K562 (cell line): ENCODE measurements around the gene GLDN. TPM values are rescaled to one million over a fixed set of nuclear protein-coding genes. Genes with fewer than 3 reads are reported as not detected.
A peak's percentile ranks its signal among the peaks of the same experiment; 100 is the strongest.

Source experiments
- ATAC-seq: fragments of 200-7000 bp; cut with Tn5 transposase; 3 replicates; pipeline ENCODE4 v1.9.1; 2020; ENCODE audit warnings: moderate library complexity
- BruUV-seq: library from RNA; stranded (reverse); fragments of 400-500 nt; replicated peaks from 2 replicates; lab custom pipeline; 2021; lab: Mats Ljungman, UMichigan
- CTCF ChIA-PET: fragments of 300-600 bp; formaldehyde crosslinking; extraction: SDS; loops from one replicate; lab custom pipeline; 2021; ENCODE audit warnings: low intra/inter-chr PET ratio; lab: Yijun Ruan, JAX
- POLR2A ChIA-PET: fragments of 300-600, 350-650 bp; sonication (Branson Sonifier 250); formaldehyde crosslinking; extraction: SDS; loops from one replicate; lab custom pipeline; 2021; ENCODE audit warnings: antibody characterized with exemption, inconsistent platforms; lab: Yijun Ruan, JAX
- DNase-seq, 4 experiments: peaks; one replicate each; pipeline versions ENCODE4 v3.0.0 to v3.0.0-alpha.2; 2011 to 2018; ENCODE audit warnings: low spot score in 3 of 4, mixed read lengths in 3 of 4; ENCODE audit errors: extremely low read depth in 1 of 4
- FAIRE-seq: peaks from 2 replicates; lab custom pipeline; 2011; peaks lifted over from hg19 to GRCh38; lab: Jason Lieb, UNC
- H2AFZ ChIP-seq: 2 replicates; pipeline ENCODE4 v1.6.0; 2011; ENCODE audit warnings: low read depth, low read length, control low read depth, inconsistent platforms
- H3K27ac ChIP-seq: fragments of 200-600 bp; 3 replicates; pipeline ENCODE4 v1.8.0; 2011; ENCODE audit warnings: low read depth, mild to moderate bottlenecking, control low read depth, inconsistent platforms, low read length, moderate library complexity, mixed read lengths; ENCODE audit errors: extremely low read depth
- H3K27me3 ChIP-seq, 2 experiments: fragments of 300-600 bp in 1 of 2; 2 replicates in 1 of 2; 3 replicates in 1 of 2; pipeline versions ENCODE4 v1.6.0 to v1.8.0; 2011; ENCODE audit warnings: inconsistent platforms in 2 of 2, low read length in 2 of 2, mild to moderate bottlenecking in 1 of 2, mixed read lengths in 1 of 2, moderate library complexity in 1 of 2; ENCODE audit not compliant: control insufficient read depth in 2 of 2, insufficient read depth in 2 of 2
- H3K36me3 ChIP-seq: fragments of 300-600 bp; 3 replicates; pipeline ENCODE4 v1.8.0; 2011; ENCODE audit warnings: mild to moderate bottlenecking, low read length, inconsistent platforms; ENCODE audit not compliant: control insufficient read depth, insufficient read depth
- H3K4me1 ChIP-seq, 2 experiments: fragments of 200-600 bp in 1 of 2; replicated peaks in 1 of 2; 2 replicates in 1 of 2; 3 replicates in 1 of 2; pipeline versions ENCODE4 v1.5.1 to v1.8.0; 2011; ENCODE audit warnings: inconsistent platforms in 2 of 2, low read length in 2 of 2, mild to moderate bottlenecking in 1 of 2, mixed read lengths in 1 of 2, moderate library complexity in 1 of 2; ENCODE audit not compliant: control insufficient read depth in 2 of 2, insufficient read depth in 2 of 2
- H3K4me2 ChIP-seq: 2 replicates; pipeline ENCODE4 v1.6.1; 2011; ENCODE audit warnings: low read length, control low read depth, inconsistent platforms, mixed read lengths; ENCODE audit not compliant: insufficient read depth
- H3K4me3 ChIP-seq: fragments of 200-600 bp; sonication (generic), shearing (Covaris generic); 2 replicates; pipeline ENCODE4 v1.5.1; 2016; ENCODE audit warnings: control low read depth, inconsistent platforms
- H3K79me2 ChIP-seq: fragments of 200-600 bp; 3 replicates; pipeline ENCODE4 v1.8.0; 2011; ENCODE audit warnings: low read length, inconsistent platforms; ENCODE audit not compliant: control insufficient read depth, insufficient read depth
- H3K9ac ChIP-seq, 2 experiments: 2 replicates each; pipeline versions ENCODE4 v1.6.0 to v1.6.1; 2011; ENCODE audit warnings: low read depth in 2 of 2, low read length in 2 of 2, control low read depth in 1 of 2, inconsistent platforms in 1 of 2, mild to moderate bottlenecking in 1 of 2, mixed read lengths in 1 of 2; ENCODE audit not compliant: insufficient read depth in 1 of 2
- H3K9me1 ChIP-seq: one replicate; pipeline ENCODE4 v1.6.0; 2011; ENCODE audit warnings: inconsistent platforms, mild to moderate bottlenecking, low read length, moderate library complexity; ENCODE audit not compliant: control insufficient read depth, insufficient read depth
- H3K9me3 ChIP-seq: replicated peaks from 2 replicates; pipeline ENCODE4 v1.5.1; 2011; ENCODE audit warnings: low read depth, low read length, inconsistent platforms; ENCODE audit not compliant: control insufficient read depth, insufficient read depth
- H4K20me1 ChIP-seq: replicated peaks from 2 replicates; pipeline ENCODE4 v1.6.1; 2011; ENCODE audit warnings: low read length, inconsistent platforms, mixed read lengths; ENCODE audit not compliant: control insufficient read depth, insufficient read depth
- BRD9 ChIP-seq: fragments of 450-650 bp; IDR thresholded peaks from 2 replicates; pipeline ENCODE4 v1.6.1; 2018; ENCODE audit warnings: low read depth; ENCODE audit not compliant: partially characterized antibody
- SMAD1 ChIP-seq: fragments of 150-350 bp; IDR thresholded peaks from 2 replicates; pipeline ENCODE4 v1.6.1; 2014; ENCODE audit warnings: low read length, low read depth; ENCODE audit not compliant: partially characterized antibody
- ZNF232 ChIP-seq: sonication (generic); formaldehyde crosslinking; IDR thresholded peaks from 2 replicates; pipeline ENCODE4 v1.8.0; 2022; ENCODE audit warnings: mild to moderate bottlenecking, missing genetic modification reagents
- WGBS: fragments of 100-300 bp; shearing (Covaris generic); methylation state at CpG from one replicate; pipeline ENCODE4 v1.1.6; 2016; ENCODE audit warnings: low coverage, mixed read lengths; ENCODE audit not compliant: insufficient coverage; ENCODE audit errors: missing lambda C conversion rate; 5-methylcytosine and 5-hydroxymethylcytosine counted together
- in situ Hi-C: fragments of 300-500 bp; cut with MboI; formaldehyde crosslinking; loops from 4 replicates; pipeline ENCODE4 v1.15.0; 2018; ENCODE audit warnings: inconsistent platforms, mixed read lengths
- intact Hi-C: fragments of 100-400 bp; cut with micrococcal nuclease; formaldehyde crosslinking; loops from 2 replicates; pipeline ENCODE4 v1.14.2; 2022
- polyA plus RNA-seq, 8 experiments: library from polyadenylated mRNA; depleted of rRNA in 4 of 8; stranded (reverse) in 5 of 8; unstranded in 3 of 8; fragments of >200 nt; fragmentation: Nextera tagmentation in 2 of 8; fragmentation: Illumina TruSeq in 1 of 8; extraction: Ambion mirVana in 2 of 8; extraction: Trizol in 1 of 8; gene quantifications; 2 replicates each; pipeline versions ENCODE4 v1.2.1 to v1.2.3, GENCODE V29; 2011 to 2014; ENCODE audit warnings: inconsistent platforms in 1 of 8, missing spikeins in 1 of 8
- total RNA-seq, 7 experiments: library from RNA; depleted of rRNA in 6 of 7; stranded (reverse); fragments of >200 nt in 6 of 7; fragmentation: Illumina TruSeq in 2 of 7; extraction: Trizol in 2 of 7; gene quantifications; 2 replicates each; pipeline versions ENCODE4 v1.2.1 to v1.2.3, GENCODE V29; 2011 to 2021; ENCODE audit warnings: low replicate concordance in 1 of 7

Gene GLDN
- total and polyA plus RNA-seq, 9 of the 15 experiments (the other 6 are each of a cell fraction or from before 2014, with no cell fraction given): 0.05 to 0.33 (median 0.18) TPM

DNA sequence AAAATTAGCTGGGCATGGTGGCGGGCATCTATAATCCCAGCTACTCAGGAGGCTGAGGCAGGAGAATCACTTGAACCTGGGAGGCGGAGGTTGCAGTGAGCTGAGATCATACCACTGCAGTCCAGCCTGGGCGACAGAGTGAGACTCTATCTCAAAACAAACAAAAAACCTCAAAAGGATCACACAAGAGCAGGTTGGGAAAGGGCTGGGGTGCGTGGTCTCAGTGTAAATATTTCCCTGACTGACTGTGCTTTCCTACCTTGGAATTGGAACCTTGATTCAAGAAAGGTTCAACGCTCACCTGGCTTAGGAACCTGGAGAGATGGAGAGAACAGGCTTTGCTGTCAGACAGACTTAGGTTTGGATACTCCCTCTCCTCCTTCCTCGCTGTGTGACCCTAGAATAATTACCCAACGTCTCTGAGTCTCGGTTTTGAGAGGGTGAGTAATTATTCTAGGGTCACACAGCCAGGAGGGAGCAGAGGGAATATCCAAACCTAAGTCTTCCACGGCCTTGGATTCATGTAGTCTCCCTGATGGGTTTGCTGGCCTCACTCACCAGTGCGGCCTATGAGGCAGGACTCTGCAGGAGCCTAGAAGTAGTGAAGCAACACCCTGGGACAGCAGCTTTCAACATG is 27.7 kb upstream of the GLDN start:
- no peaks in the 10 kb centered on the region for H3K9me3 ChIP-seq
- TF ChIP-seq SMAD1 (no peak), ZNF232 (CRISPR knock-in tag) (no peak), BRD9 (peak; percentile 60)
- no peak overlapping the region for H3K4me2 ChIP-seq
- H3K4me1 ChIP-seq: no peaks in the 10 kb centered on the region
- WGBS: 2% methylated on average over 9 of the region's 10 CpGs
- no peaks in the 10 kb centered on the region for H3K9me1 ChIP-seq
- no peak for ATAC-seq
- FAIRE-seq: no peak
- H3K27me3 ChIP-seq: peaks cover 3 to 14% of the 10 kb centered on the region in 2 experiments; a peak in 3 of 5 replicates
- no peak overlapping the region for H3K4me3 ChIP-seq
- H3K79me2 ChIP-seq: no peaks in the 10 kb centered on the region
- no peaks in the 10 kb centered on the region for H3K36me3 ChIP-seq
- POLR2A ChIA-PET: interaction anchor here (1.0 kb wide), 1 partner anchor 13 kb away, joined by 3 read pairs; no protein-coding TSS in a partner anchor
- CTCF ChIA-PET: no interaction called here
- H3K9ac ChIP-seq: no peak overlapping the region
- intact Hi-C loops: no loop called here
- no peak for DNase-seq
- BruUV-seq: no TSS peak
- H2AFZ ChIP-seq: no peak overlapping the region
- no peaks in the 10 kb centered on the region; the same call in 1 of the 2 replicates for H4K20me1 ChIP-seq
- in situ Hi-C loops: no loop called here
- no peak overlapping the region for H3K27ac ChIP-seq
